ENCODE data around the gene ZBTB16.

The ZBTB16 gene

DNA sequence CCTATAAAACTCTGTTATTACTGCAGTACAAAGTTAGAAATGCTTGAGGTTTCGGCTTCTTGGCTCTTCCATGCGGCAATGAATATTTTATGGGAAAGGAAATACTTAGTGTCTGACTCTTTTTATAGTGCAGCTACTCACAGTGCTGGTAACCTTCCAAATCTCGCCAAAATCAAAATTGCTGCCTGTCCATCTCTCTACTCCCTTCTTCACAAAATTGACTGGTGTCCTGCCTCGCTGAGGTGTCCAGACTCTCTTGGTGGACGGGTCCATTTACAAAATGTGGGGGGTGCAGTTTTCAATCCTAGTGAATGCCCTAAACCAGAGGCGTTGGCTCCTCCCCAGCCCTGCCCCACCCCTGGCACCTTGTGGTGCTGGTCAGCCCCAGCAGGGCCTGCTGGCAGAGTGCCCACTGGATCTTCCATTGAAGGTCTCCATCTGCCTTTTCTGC is 73.5 kb downstream of the ZBTB16 start:
- no peak for DNase-seq

DNA sequence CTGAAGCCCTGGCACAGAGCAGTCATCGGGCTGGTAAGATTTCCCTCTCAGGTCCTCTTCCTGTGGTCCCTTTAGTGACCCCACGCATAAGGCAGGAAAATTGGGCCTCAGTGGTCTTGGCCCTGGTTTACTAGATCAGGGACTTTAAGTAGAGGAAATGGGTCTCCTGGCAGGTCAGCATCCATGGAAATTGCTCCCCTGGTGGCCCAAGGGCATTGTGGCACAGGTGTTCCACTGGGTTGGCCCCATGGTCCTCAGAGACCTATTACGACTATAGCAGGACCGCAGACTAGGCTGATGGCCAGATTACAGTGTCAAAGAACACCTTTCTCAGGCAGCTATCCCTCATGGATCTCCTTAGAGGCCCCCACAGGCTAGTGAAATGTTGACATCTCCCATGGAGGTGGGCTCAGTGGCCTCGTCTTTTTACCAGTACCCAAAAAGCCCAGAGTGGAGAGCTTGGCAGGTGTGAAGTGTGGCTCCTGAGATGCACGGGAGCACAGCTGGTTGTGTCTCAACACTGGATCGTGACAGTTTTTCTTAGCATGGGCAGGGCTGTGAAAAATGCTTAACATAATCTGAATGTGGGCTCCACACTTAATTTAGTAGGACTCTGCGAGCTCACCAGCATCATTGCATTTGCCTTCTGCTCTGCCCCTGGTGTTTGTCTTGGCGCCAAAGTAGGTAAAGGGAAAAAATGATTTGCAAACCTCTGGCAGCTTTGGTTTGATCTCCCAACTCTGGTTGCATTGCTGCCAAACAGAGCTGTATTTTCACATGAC is 74.2 kb downstream of the ZBTB16 start:
- no peak for DNase-seq

DNA sequence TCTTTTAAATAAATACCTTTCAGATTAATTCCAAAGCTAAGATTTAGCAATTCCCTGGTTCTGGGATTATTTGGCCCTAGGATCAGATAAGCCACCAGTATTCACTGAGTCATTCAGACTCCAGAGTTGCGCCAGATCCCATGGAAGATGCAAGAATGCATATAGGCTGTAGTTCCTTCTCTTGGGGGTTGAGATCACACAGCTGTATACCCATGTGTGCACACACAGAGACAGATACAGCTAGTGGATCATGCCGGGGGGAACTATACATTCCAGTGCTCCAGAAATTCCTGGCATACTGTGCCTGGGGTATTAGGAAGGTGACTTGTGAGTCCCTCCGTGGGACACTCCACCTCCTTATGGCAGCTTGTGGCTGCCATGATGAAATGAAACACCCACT is 75.4 kb downstream of the ZBTB16 start:
- no peak for DNase-seq

DNA sequence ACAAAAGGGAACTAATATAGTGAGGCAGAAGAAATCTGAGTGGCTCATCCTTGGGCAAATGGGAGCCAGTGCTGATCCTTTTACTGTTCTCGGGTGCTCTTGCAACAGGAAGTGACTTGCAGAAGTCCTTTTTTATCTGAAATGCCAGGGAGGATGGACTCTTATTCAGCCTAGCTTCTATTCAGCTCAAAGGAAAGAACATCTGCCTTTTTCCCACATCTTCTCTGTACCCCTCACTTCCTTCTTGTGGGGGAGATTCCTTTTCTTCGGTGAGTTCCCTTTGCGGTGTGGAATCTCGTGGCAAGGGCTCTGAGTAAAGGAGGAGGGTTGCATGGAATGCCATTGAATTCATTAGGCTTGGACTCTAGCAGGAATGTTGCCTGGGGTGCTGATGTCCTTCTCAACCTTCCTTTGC is 76.2 kb downstream of the ZBTB16 start:
- DNase-seq: peak; percentile 26

DNA sequence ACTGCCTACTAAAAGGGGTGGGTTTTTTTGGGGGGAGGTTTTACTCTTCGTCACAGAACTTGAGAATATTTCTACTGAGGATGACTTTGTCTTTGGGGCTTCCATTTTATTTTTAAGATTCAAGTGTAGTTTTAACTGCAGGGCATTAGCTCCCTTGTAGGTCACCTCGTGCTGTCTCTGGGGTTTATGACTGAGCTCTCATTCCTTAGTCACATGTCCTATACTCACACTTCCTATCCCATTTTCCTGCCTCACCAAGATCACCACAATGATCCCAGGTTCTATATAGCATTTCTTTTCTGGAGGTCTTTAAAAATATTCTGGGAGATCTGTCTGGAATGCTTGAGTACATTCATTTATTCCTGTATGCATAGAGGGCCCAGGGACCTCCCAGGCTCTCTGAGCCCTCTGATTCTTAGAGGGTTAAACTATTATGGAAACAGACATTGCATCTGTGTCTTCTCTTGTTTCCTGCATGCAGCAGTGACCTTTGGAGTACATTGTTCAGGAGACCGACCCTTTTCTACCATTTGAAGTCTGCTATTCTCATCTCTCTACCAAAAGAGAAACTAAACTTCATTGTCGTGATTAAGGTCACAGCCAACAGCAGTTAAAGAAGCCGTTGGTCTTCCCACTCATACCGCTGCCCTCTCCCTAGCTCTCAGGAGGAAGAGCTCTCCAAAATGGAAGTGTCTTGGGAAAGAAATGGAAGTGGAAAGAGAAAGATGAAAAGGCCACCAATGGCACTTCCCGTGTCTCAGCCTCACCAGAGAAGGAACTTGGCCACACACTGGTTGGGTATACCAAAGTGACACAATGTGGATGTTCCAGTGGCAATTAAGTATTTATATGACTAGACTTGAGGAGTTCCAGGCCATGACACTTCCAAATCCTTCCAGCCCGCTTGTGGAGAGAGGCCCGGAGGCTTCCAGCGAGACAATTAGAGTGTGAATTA is 77.5 kb downstream of the ZBTB16 start:
- DNase-seq: no peak

DNA sequence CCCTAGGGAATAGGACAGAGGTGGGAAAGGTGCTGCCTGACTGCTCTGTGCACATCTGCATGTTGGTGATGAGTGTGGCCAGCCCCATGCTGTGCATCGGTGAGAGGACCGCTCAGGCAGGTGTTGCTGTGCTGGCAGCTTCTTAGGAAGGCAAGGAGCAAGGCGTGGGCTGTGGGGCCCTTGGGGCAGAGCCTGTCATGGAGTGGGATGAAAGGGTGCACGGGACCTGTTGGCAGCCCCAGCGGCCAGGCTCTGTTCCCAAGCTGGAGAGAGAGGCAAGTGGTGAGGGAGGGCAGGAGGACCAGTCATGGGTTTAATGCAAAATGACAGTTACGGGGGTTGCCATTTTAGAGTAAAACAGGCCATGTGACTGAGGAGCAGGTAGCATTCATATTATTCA is 78.3 kb downstream of the ZBTB16 start:
- no peak for DNase-seq

DNA sequence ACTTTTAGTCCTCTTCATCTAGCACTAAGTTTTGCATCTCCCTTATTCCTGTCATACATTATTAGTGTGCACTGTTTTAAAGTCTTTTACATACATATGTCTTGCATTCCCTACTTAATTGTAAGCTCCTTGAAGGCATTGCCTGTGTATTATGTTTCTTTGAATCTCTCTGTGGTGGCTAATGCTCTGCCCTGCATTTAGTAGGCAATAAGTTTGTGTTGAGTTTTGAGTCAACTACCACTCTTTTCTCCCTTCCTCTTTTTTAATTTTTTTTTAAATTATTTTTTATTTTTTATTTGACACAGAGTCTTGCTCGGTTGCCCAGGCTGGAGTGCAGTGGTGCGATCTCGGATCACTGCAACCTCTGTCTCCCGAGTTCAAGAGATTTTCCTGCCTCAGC is 78.9 kb downstream of the ZBTB16 start:
- DNase-seq: no peak

DNA sequence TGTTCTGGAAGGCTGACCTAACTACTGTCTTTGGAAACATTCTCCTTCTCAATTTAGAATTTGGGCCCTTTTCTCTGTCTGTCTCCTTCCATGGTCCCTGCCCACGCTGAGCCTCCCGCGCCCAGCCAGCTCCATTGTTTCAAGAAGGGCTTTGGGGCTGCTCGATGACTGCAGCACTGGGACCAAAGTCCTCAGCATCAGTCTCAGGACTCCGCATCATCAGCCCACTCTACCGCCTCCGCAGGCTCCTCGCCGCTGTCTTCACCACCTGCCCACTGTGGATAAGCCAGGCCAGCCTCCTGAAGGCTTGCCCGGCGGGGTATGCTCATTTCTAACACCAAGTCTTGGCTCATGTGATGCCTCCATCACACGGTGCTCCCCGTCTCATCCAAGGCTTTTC is 81.3 kb downstream of the ZBTB16 start:
- no peak for DNase-seq

DNA sequence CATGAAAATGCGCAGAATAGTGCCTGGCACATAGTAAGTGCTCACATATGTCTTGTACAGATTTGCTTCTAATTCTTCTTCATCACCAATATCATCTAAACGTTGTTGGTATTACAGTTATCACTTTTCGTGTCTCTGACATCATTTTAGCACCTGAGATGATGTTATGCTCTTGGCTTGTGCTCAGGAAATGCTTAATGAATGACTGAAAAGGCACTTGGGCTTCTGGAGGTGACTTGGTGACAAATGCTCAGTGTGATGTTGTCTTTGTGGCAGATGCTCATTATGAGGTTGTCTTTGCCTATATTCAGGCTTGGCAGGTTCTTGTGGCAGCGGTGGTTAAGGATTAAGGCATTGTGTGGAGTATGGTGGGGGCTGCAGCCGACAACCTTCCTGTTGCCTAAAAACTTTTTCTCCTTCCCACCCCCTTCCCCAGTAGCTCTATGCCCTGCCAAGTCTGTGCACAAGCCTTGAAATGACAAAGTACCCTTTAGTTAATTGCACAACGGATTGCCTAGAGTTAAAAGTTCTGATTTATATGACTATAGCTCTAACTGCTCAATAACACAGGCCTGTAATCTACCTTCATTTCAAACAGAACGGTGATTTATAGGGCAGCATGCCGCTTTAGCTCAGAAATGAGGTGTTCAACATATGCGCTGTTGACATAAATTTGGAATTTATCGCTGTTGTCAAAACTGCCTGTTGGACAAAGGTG is 82.5 kb downstream of the ZBTB16 start:
- DNase-seq: no peak

DNA sequence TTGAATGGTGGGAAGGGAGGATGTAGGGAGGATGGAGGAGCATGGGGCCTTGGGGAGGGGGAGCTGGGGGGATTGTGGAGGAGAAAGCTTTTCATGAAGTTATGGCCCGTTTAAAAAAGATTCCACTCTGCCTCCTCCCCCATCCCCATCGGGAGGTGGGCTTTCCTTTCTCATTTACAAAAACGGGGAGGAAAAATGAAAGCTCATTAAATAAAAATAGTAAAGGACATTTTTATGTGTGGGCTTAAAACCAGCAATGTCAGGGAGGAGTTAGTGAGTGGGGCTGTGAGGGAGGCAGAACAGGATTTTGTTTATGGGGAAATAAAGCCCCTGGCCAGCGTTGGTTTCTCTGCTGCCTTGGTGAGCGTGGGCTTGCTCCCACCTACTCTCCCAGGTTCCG is 83.2 kb downstream of the ZBTB16 start:
- no peak for DNase-seq

DNA sequence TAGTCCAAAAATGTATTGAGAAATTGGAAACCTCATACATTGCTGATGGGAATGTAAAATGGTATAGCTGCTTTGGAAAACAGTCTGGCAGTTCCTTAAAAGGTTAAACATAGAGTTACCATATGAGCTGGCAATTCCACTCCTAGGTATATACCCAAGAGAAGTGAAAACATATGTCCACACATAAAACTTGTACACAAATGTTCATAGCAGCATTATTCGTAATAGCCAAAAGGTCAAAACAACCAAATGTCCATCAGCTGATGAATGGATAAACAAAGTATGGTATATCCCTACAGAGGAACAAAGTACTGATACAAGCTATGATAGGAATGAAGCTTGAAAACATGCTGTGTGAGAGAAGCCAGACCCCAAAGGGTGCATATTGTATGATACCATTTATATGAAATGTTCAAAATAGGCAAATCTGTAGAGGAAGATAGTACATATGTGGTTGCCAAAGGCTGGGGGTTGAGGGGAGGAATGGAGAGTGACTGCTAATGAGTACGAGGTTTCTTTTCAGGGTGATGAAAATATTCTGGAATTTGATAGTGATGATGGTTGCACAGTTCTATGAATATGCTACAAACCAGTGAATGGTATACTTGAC is 85.8 kb downstream of the ZBTB16 start:
- DNase-seq: no peak

DNA sequence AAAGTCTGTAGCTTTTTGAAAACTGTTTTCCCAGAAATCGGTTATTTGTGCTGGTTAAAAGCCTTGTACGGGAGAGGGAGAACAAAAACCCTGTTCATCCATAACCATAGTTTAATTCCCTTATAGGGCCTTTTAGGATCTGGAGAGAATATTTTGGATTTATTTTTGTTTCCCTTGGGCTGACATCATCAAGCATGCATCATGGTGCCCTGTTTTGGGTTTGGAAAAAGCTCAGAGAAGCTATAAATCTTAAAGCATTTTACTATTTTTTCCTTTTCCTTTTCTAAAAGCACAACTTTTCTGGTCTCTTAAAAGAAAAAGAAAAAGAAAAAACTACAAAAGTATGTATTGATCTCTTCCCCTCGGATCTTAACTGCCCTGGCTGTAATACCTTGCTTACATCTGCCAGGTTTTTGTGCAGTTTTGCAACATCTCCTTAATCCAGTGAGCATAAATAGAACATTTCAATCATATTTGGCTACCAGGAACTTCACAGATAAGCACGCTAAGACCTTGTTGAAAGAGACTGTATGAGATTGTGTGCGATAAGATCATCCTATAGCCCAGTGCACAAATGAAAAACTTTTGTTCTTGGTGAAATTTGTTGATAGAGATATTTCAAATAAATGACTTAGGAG is 88.0 kb downstream of the ZBTB16 start:
- no peak for DNase-seq

DNA sequence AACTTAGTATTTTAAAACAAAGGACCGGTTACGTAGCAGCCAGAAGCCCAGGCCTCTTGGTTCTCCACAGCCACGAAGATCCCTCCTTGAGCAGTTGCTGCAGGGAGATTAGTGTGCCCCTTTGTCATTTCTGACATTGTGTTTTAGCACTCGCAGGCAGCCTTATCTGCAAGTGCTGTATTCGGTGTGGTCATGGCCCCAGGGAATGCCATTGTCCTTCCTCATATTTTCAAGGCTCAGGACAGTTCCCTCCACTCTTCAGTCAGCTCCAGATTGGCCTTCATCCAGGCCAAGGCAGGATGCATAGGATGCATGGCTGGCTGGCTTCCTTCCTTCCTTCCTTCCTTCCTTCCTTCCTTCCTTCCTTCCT is 88.5 kb downstream of the ZBTB16 start:
- DNase-seq: no peak

DNA sequence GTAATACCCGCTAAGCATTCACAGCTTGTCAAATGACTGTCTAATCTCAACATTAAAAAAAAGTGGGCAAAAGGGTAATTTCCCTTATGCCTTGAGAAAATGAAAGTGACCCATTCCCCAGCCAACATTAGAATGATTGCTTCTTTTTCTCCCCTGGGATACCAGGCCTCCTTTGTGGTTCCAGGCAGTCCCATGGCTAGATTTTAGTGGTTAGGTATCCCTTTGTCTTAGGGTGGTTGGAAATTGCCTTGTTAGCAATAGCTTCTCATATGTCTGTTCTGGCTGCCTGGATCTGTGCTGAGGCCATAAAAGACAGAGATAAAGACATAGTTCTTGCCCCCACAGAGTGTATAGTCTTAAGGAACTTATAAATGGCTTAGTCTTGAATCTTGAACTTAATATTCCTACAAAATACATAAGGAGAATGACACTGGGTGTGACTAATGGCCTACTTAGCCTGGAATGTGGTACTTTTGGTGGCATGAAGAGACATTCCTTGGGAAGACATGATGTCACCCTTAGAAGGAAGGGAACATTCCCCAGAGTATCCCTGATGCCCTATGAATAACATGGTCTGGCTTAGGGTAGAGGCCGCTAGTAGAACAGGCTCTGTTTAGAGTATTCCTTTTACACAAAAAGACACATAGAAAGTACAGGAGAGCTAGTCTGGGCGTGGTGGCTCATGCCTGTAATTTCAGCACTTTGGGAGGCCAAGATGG is 90.3 kb downstream of the ZBTB16 start:
- DNase-seq: no peak

DNA sequence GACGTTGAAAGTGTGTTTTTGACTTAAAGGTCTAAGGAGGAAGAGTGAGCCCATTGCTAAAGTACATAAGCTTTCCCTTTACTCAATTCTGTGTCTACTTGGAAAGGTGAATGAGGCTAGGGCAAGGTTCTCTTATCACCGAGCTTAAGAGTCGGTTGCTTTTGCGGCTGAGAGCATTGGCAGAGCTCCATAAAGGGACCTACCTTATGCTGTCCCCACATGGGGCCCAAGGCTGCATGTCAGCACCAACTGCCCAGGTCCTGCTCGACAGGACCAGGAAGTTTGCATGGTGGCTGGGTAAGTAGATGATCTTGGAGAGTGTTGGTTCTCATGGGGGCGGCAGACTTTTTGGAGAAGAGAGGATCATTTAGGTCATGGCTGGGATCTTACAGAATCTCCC is 91.2 kb downstream of the ZBTB16 start:
- no peak for DNase-seq

DNA sequence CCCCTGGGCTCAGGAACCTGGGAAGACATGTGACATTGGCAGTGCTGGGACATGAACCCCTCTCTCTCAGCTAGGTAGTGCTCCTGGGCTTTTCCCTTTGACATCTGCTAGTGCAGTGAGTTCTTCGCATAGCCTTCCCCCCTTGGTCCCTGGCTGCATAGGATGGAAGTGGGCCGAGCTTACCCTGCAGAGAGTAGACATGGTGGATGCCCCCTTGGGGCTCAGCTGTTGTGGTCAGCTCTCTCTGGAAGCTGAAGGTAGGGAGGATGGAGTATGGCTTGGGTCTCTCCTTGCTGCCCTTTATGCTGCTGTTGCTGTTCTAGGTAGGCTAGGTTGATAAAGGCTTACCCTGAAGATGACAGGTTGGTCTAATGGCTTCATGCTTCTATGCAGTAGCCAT is 92.1 kb downstream of the ZBTB16 start:
- no peak for DNase-seq

DNA sequence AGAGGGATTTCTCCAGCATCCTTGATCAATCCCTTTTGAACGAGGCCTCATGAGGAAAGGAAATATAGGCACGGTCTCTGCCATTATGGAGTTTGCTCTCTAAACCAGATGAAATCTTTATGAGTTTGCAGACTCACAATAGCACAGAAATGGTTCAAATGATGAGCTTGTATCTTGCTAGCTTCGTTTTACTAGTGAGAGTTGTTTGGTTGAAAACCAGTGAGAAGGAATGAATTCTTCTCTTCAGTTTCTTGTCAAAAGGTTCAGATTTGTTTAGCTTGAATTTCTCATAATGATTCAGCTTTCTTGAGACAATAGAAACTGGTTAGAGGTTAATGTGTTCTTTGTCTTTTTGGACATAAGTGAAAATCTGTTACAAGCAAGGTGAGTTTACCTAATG is 92.7 kb downstream of the ZBTB16 start:
- no peak for DNase-seq

DNA sequence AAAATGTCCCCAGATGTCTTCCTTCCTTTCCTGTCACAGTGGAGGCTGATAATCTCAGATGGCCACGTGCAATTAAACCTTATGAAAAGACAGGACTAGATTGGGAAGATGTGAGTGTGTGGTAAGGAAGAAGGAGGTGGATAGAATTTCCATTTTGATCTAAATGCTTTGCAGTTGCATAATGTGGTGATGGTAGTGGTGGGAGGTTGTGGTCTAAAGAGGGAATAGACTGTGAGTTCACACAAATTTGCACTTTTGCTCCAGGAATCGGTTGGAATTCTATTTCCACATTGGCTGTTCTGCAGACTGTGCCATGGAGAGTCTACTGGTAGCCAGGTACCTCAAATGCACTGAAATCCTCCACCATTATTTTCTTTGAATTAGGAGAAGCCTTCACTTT is 93.3 kb downstream of the ZBTB16 start:
- no peak for DNase-seq

DNA sequence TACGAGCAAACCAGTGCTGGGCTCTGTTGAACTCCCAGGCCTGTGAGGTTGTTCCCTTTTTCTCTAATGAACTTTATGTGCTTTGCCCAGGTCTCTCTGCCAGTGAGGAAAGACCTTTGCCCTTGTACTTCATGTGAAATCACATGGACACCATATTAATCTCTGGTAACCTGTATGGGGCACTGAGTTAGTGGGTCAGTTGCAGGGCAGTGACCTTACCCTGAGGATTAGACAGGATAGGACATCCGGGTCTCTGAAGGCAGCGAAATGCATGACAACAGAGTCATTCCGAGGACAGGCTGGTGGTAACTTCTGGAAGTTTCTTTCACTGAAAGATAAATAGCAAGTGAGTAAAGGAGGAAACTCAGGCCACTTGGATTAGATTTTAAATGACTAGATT is 93.7 kb downstream of the ZBTB16 start:
- DNase-seq: no peak

DNA sequence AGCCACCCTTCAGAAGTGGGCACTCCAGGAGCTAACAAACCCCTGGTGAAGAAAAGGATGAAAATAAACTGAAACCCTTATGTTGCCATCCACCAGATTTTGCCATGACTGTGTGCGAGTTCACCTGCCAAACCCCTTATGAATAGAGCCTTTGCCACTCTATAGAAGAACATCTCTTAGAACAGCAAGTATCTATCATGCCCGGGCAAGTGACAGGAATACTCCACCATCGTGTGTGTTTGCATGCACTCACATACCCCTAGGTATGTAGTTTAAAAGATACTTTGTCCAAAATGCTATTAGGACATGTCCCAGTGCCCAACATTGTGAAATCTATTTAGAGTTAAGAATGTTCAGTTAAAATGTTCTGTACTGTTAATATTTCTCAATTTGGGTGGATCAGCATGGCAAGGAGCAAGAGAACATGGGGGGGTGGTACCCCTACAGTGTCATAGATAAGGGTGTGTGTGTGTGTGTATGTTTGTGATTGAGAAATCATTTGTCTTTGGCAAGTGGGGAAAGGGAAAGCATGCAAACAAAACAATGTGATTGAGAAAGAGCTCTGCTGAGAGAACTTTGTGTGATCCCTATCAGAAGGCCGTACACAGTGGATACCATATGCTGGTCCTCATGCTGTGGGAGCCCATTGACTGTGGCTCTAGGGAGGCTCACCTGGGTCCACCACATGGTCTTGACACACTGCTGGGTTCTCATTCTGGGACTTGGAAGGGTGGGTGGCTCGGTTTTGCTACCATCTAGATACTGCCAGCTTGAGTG is 94.9 kb downstream of the ZBTB16 start:
- peak; percentile 28 for DNase-seq

DNA sequence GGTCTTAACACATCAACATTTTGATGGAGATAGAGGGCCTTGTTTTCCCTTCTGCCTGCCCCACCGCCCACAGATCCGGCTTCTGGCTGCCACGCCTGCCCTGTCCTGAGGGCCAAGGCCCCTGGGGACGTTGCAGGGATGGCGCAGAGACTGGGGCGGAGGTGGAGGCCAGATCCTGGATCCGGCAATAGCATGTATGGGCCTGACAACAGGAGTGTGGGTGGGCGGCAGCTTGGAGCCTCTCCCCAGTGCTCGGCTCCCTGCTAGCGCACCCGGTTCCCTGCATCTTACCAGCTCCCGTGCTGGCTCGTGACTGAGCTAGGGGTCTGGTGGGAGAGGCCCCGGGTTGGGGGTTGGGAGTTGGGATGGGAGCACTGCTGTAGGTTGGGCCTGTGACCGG is 95.6 kb downstream of the ZBTB16 start:
- DNase-seq: no peak
